Hippocampal formation (tissue), 2 donors: ENCODE results near the gene FLOT2.
"Not testable (repeated sequence)": the region's sequence is repeated elsewhere in the genome, so short reads cannot be mapped to it uniquely, and the experiment has no call there.

Experiments used
- DNase-seq, 2 donors: peaks; one replicate each; lab custom pipeline; 2025; lab: John Stamatoyannopoulos, UW

The FLOT2 gene

GRCh38 chr17:28873839-28874238, 23.7 kb downstream of the FLOT2 start:
- DNase-seq: no peak

GRCh38 chr17:28871056-28871579, 26.4 kb downstream of the FLOT2 start:
- DNase-seq: no peak

GRCh38 chr17:28867276-28867675, 30.3 kb downstream of the FLOT2 start:
- no peak for DNase-seq

GRCh38 chr17:28865946-28866752, 31.4 kb downstream of the FLOT2 start:
- no peak for DNase-seq

- no peak for DNase-seq
Measured at GRCh38 chr17:28864991-28865849, 32.3 kb downstream of the FLOT2 start.

- DNase-seq: no peak
Measured at GRCh38 chr17:28863953-28864352, 33.6 kb downstream of the FLOT2 start.

- no peak for DNase-seq
Measured at GRCh38 chr17:28862561-28862960, 35.0 kb downstream of the FLOT2 start.

- DNase-seq: no peak
Measured at GRCh38 chr17:28861393-28862203, 35.9 kb downstream of the FLOT2 start.

- DNase-seq: no peak
Measured at GRCh38 chr17:28860363-28860808, 37.1 kb downstream of the FLOT2 start.

- no peak for DNase-seq
Measured at GRCh38 chr17:28858801-28859355, 38.7 kb downstream of the FLOT2 start.

GRCh38 chr17:28857905-28858800, 39.4 kb downstream of the FLOT2 start:
- DNase-seq: no peak

GRCh38 chr17:28856028-28856574, 41.4 kb downstream of the FLOT2 start:
- DNase-seq: no peak

GRCh38 chr17:28855336-28855679, 42.2 kb downstream of the FLOT2 start:
- DNase-seq: no peak

GRCh38 chr17:28854457-28855335, 42.8 kb downstream of the FLOT2 start, which contains the start of gene ERAL1:
TSS of gene ERAL1 (plus strand) at chr17:28855016. CDS start at chr17:28855035, 19 bp downstream.
- peak; percentile 82 to 85 for DNase-seq

GRCh38 chr17:28853295-28853694, 44.2 kb downstream of the FLOT2 start:
- no peak for DNase-seq

GRCh38 chr17:28849281-28849680, 48.3 kb downstream of the FLOT2 start:
- no peak for DNase-seq

GRCh38 chr17:28848667-28849066, 48.9 kb downstream of the FLOT2 start:
- not testable (repeated sequence) for DNase-seq

- not testable (repeated sequence) for DNase-seq
Measured at GRCh38 chr17:28846699-28847098, 50.8 kb downstream of the FLOT2 start.

GRCh38 chr17:28846231-28846630, 51.3 kb downstream of the FLOT2 start:
- DNase-seq: no peak
